Activated T-cell treated with anti-CD3 and anti-CD28 coated beads, Interleukin-2, amount 50 U/mL, for 1 hour (primary cell): Measurements from ENCODE around the gene CDCA3.

Source experiments
- DNase-seq: peaks from one replicate; pipeline ENCODE4 v3.0.0-alpha.2; 2020

The CDCA3 gene

DNA sequence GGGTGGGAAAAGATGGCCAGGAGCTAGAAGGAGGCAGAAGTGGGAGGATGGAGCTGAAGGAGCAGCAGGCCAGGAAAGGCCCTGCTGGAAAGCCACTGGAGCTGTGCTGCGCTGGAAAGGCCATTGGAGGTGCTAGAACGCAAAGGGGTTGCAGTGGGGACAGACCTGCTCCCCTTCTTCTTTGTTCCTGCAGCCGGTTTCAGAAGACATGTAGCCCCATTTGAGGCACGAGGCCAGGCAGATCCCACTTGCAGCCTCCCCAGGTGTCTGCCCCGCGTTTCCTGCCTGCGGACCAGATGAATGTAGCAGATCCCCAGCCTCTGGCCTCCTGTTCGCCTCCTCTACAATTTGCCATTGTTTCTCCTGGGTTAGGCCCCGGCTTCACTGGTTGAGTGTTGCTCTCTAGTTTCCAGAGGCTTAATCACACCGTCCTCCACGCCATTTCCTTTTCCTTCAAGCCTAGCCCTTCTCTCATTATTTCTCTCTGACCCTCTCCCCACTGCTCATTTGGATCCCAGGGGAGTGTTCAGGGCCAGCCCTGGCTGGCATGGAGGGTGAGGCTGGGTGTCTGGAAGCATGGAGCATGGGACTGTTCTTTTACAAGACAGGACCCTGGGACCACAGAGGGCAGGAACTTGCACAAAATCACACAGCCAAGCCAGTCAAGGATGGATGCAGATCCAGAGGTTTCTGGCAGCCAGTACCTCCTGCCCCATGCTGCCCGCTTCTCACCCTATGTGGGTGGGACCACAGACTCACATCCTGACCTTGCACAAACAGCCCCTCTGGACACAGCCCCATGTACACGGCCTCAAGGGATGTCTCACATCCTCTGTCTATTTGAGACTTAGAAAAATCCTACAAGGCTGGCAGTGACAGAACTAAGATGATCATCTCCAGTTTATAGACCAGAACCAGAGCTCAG, 31.7 kb downstream of the CDCA3 start:
- no peak for DNase-seq

DNA sequence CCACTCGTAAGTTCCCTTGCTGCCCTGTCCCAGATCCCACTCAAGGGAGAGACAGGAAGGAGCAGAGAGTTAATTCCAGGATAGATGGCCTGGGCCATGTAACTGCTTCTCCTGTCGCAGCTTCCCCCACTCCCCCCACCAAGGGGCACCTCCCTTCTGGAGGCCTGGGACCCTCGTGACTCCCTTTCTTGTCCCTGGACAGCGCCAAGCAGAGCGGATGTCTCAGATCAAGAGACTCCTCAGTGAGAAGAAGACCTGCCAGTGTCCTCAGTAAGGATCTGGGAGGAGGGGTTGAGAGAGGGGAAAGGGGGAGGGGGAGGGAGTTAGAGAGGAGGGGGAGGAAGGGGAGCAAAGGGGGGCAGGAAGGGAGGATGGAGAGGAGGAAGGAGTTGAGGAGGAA, 32.4 kb downstream of the CDCA3 start:
- DNase-seq: no peak

- DNase-seq: no peak
These were observed 32.9 kb downstream of the CDCA3 start for GRCh38 chr12:6818222-6818621.

DNA sequence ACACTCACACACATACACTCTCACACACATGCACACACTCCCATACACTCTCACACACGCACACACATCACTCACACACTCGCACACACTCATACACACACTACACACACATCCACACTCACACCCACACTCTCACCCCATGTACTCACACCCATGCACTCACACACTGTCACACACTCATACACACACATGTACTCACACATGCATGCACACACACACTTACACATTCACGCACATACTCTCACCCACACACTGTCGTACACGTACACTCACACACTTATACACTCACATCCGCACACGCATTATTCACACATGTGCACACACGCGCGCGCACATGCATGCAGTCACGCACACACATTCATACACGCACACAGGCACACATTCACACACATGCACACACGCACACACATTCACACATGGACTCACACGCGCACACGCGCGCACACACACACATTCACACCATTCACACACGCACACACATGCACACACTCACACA, 33.4 kb downstream of the CDCA3 start:
- no peak for DNase-seq

GRCh38 chr12:6817098-6817497, 34.0 kb downstream of the CDCA3 start:
- DNase-seq: no peak

GRCh38 chr12:6816598-6816997, 34.5 kb downstream of the CDCA3 start:
- DNase-seq: no peak

DNA sequence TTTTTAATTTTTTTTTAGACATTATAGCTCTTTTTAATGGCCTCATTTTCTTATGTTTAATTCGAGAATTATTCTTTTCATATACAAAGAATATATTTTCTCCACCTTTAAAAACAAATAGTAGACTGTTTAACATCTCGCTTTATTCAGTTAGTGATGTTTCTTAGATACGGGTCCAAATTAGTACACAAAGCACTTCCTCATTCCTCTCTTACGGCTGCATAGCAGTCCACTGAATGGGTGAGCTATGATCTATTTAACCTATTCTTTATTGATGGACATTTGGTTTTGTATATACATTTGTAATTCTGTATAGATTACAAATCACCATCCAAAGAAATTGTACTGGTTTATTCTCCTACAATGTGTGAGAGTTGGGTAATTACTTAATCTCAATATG, 37.7 kb downstream of the CDCA3 start:
- no peak for DNase-seq

DNA sequence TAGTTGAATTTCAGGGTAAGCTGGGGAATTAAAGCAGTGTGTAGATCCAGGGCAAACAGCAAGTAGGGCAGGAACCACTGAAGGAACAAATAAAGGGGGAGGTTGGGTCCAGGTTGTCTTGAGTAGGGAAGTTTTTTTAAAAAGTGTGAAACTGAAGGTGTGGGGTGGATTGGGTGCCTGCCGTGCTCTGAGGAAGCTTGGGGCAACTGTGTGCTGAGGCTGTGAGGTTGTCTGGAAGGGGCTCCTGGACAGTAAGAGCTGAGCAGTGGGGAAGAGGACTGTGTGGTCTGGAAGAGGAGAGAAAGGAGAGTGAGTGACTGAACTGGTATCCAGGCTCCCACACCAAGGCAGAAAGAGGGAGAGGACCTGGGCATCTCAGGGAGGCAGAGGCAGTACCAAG, 40.3 kb downstream of the CDCA3 start:
- DNase-seq: no peak

GRCh38 chr12:6809056-6809455, 42.0 kb downstream of the CDCA3 start:
- DNase-seq: no peak

DNA sequence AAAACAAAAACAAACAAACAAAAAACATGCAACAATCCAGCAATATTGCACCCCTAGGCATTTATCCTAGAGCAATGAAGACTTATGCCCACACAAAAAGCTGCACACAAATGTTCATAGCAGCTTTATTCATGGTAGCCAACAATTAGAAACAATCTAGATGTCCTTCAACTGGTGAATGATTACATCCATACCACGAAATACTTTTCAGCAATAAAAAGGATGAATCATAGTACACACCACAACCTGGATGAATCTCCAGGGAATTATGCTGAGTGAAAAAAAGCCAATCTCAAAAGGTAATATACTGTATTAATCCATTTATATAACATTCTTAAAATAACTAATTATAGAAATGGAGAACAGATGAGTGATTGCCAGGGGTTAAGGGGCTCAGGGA, 43.9 kb downstream of the CDCA3 start:
- no peak for DNase-seq

- DNase-seq: no peak
These were observed 51.9 kb downstream of the CDCA3 start for GRCh38 chr12:6799147-6799546.
